H1 (cell line): ENCODE data around the gene DYRK2. TPM values are rescaled to one million over a fixed set of nuclear protein-coding genes. Genes with fewer than 3 reads are reported as not detected.

Experiments
- CREB1 ChIP-seq: IDR thresholded peaks from 2 replicates; pipeline ENCODE4 v1.6.1; 2012; ENCODE audit warnings: inconsistent platforms
- GTF2F1 ChIP-seq: IDR thresholded peaks from 2 replicates; pipeline ENCODE4 v1.6.1; 2012; ENCODE audit warnings: low read depth, low read length, improper control_type of control experiment, borderline replicate concordance
- TBP ChIP-seq: IDR thresholded peaks from 2 replicates; pipeline ENCODE4 v1.6.1; 2011; ENCODE audit warnings: low read depth, low read length, improper control_type of control experiment
- polyA plus RNA-seq, 7 experiments: library from polyadenylated mRNA; depleted of rRNA in 3 of 7; stranded (reverse) in 5 of 7; unstranded in 2 of 7; fragments of >200 nt in 5 of 7; fragments of 200-250 nt in 2 of 7; gene quantifications; 1 replicate in 5 of 7; 2 replicates in 1 of 7; 4 replicates in 1 of 7; pipeline versions ENCODE4 v1.2.1 to v1.2.3, GENCODE V29; 2011 to 2013; ENCODE audit warnings: missing spikeins in 2 of 7, mixed read lengths in 2 of 7
- total RNA-seq: library from RNA; stranded (reverse); fragmentation: NEBNext Ultra II Directional; extraction: Animal tissue kit (Norgen Biotek cat#: 25700); gene quantifications from 2 replicates; pipeline ENCODE4 v1.2.1, GENCODE V29; 2021

Gene DYRK2
- total and polyA plus RNA-seq, 2 of the 8 experiments (the other 6 are each of a cell fraction or from before 2014, with no cell fraction given) = 11.2 to 31.6 TPM

- TF ChIP-seq GTF2F1 = no peak
- TF ChIP-seq TBP = no peak
- no peak for TF ChIP-seq CREB1
Measured at GRCh38 chr12:67695974-67696373, 47.4 kb downstream of the DYRK2 start (continued).
